Stimulated activated CD8-positive, alpha-beta memory T cell treated with anti-CD3 and anti-CD28 coated beads, Interleukin-7, amount 100 ng/mL, for 4 hours (primary cell): ENCODE data around the gene CD226.
A peak's percentile ranks its signal among the peaks of the same experiment; 100 is the strongest.

Source experiments
- DNase-seq, 2 donors: peaks; one replicate each; pipeline ENCODE4 v3.0.0-alpha.2; 2020; ENCODE audit warnings: low read depth in 2 of 2

Gene CD226

GRCh38 chr18:69956665-69957620, 9.3 kb upstream of the CD226 start:
- DNase-seq, result no peak

GRCh38 chr18:69956057-69956456, 8.4 kb upstream of the CD226 start:
- no peak for DNase-seq

DNA sequence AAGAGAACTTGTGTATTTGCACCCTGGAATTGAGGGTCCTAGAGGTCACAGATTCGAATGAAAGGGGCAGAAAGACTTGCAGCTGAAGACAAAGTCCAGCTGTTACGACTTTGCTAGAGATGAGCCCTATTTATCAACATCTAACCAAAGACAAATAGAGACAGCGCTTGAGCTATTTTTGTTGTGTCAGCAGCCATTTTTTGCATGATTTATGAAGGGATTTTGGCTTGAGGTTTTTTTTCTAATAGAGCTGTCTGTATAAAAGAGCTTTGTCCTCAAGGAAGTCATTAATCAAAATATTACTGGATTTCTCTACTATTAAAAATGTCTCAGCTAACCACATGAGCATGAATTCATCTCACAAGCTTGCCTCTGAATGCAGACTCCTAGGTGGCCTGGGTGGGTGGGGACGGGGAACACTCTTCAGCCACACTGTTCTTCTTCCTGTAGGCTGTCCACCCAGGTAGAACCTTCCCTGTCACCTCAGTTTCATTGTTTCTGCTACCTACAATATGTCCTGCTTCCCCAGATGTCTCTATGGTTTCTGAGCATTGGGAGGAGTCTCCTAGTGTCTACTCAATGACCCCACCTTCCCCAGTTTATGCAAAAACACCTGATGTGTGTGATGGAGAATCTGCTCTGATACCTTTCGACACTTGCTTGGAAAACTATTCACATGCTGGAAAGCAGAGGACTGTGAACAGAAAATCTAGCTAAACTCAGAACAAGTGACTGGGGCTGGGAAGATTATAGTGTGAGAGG, 7.2 kb upstream of the CD226 start:
- no peak for DNase-seq

DNA sequence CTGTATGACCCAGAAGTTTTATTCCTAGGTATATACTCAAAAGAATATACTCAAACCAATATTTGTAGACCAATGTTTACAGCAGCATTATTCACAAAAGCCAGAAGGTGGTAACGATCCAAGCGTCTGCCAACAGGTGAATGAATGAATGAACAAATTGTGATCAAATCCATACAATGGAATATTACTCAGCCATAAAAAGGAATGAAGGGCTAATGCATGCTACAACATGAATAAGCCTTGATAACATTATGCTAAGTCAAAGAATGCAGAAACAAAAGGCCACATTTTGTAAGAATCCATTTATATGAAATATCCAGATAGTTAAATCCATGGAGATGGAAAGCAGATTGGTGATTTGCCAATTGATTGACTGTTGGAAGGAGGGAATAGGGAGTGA, 5.5 kb upstream of the CD226 start:
- no peak for DNase-seq

DNA sequence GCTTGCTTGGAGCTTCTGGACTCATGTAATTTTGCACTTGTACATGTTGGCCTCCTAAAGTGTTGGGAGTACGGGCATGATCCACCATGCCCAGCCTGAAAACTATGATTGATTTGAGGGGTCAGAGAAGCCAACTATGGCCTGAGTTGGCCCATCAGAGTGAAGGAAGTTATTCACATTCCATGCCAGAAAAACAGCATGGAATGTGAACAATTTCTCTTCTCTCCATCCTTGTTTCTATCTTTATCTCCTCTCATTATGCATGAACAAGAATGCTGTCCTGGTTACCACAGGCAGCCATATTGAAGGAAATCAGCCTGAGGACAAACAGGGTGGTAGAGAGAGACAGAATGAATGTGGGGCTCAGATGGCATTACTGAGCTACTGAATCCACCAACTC, 3.5 kb upstream of the CD226 start:
- DNase-seq, result no peak

DNA sequence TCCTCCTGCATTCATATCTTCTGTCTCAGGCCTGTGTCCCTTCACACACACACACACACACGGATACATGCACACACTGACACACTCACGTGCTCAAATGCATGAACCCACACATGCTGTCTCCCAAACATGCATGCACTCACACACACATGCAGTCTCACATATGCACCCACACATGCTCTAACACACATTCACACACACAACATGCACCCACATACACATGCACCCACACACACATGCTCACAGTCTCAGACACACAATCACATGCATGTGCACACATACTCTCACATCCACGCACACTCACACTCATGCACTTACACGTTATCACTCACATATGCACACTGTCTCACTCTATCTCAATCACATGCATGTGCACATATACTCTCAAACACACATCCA, 1.9 kb upstream of the CD226 start:
- no peak for DNase-seq

DNA sequence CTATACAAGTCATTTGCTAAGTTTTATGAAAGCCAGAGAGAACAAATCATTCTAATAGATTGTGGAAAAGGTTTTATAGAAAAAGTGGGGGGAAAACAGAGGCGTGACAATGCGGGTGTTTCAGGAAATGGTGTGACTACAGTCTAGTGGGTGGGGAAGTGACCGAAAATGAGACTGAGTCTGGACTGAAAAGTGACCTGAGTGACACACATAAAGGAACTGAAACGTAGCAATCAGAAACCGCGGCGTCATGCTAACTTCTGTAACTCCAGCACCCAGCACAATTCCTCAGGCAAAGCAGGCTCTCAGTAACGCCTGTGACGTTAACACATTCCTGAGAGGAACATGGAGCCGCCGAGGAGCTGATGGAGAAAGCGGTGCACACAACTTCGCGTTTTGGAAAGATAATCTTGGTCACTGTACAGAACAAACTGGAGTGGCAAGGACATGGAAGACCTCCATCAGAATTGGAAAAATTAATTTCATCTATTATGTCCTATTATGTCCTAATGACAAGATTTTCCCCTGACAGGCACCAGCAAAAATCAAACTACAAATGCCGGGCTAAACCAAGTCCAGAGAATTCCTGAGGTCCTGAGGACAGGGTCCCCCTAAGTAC, 1.4 kb upstream of the CD226 start:
- DNase-seq, result no peak

GRCh38 chr18:69948256-69948655, 583 bp upstream of the CD226 start:
- no peak for DNase-seq

GRCh38 chr18:69946608-69947155, 991 bp downstream of the CD226 start:
- DNase-seq, result no peak

DNA sequence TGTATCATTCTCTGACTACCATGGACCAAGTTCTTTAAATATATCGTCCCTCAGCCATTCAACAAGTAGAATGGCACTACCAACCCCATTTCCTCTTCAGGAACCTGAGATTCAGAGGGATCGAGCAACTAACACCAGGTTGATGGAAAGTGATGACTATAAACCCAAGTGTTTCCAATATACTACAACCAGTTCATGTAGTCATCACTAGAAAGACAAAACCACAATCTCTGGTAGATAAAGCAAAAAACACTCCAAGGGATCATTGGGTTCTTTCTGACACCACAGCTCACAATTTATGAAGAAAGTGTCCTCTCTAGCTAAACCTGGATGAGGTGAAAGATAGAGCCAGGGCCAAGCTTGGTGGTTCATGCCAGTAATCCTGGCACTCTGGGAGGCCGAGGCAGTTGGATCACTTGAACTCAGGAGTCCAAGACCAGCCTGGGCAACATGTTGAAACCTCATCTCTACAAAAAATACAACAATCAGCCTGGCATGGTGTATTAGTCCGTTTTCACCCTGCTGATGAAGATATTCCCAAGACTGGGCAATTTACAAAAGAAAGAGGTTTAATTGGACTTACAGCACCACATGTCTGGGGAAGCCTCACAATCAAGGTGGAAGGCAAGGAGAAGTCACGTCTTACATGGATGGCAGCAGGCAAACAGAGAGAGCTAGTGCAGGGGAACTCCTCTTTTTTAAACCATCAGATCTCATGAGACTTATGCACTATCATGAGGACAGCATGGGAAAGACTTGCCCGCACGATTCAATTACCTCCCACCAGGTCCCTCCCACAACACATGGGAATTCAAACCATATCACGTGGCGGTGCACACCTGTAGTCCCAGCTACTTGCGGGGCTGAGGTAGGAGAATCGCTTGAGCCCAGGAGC, 2.2 kb downstream of the CD226 start:
- DNase-seq, result no peak

DNA sequence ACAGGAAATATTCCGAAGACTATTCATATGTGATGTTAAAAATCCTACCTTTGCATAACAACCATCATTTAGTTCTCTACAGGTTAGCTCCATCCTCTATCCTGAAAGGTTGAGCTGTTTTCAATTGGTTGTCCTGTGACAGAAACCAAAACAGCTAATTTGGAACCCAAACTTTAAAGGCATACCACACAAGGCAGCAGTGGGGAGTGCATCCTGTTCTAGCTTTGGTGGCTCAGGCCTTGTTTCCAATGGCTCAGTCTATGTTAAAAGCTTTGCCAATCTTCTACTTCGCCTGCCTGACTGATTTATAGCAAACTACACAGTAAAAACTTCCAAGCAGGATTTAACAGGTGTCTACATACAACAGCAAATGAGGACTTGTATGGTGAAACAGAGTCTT, 3.2 kb downstream of the CD226 start:
- DNase-seq, result no peak

GRCh38 chr18:69943021-69943420, 4.7 kb downstream of the CD226 start:
- peak in 1 of 2 donors; percentile 31 for DNase-seq

DNA sequence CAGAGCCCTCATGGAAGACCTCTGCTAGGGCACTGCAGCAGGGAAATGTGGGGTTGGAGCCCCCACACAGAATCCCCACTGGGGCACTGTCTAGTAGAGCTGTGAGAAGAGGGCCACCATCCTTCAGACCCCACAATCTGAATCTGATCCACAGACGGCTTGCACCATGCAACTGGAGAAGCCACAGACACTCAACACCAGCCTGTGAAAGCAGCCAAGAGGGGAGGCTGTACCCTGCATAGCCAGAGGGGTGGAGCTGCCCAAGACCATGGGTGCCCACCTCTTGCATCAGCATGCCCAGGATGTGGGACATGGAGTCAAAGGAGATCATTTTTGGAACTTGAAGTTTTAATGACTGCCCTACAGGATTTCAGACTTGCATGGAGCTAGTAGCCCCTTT, 6.5 kb downstream of the CD226 start:
- no peak for DNase-seq

GRCh38 chr18:69939812-69940211, 7.9 kb downstream of the CD226 start:
- DNase-seq, result peak in 1 of 2 donors; percentile 21

GRCh38 chr18:69936191-69936558, 11.5 kb downstream of the CD226 start:
- DNase-seq, result no peak

DNA sequence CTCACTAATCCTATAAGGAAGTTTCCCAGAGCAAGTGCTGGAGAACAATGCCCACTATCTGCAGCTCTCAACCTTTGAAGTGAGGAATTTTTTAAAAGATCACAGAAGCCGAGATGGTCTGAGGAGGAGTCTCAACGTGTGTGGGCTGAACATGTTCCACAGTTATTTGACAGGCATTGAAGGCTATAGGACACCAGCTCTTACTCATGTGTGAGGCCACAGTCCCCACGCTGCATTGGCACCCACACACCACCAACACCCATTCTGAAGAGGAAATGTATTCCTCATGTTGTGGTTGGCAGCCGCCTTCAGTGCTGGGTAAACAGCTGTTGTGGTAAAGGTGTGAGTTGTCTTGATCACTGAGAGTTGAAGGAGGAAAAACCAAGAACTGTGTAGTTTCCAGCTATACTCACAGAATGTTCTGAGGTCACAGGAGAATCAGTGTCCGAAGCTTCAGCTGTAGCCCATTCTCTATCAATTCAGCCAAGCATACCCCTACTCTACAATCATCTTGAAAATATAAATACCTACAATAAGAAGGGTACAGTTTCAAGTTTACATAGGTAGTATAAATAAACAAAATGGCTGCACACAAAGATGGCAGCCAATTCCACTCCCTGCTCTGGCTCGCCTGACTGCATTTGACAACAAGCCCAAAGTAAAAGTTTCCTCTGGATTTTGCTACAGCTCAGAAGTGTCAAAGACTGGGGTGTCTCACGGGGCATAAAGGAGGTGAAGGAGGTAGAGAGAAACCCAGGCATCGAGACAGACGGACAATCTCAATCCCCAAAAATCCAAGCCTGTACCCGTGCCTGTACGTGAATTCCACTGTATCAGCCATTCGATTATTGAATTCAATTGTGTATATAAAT, 12.1 kb downstream of the CD226 start:
- DNase-seq, result peak; percentile 83 to 91

GRCh38 chr18:69934601-69935265, 12.9 kb downstream of the CD226 start:
- no peak for DNase-seq

- DNase-seq, result no peak
Observed at GRCh38 chr18:69929041-69929774, 18.5 kb downstream of the CD226 start.

- no peak for DNase-seq
Observed at GRCh38 chr18:69916412-69916811, 31.3 kb downstream of the CD226 start.
